Glomerular visceral epithelial cell (primary cell): ENCODE data around the gene CDH4.

ENCODE experiments used
- DNase-seq: peaks from one replicate; pipeline ENCODE4 v3.0.0-alpha.2; 2016; ENCODE audit errors: extremely low spot score

CDH4 gene

GRCh38 chr20:61487346-61487996 lies 235.4 kb downstream of the CDH4 start:
- no peak for DNase-seq

- DNase-seq, result no peak
These were observed 235.9 kb downstream of the CDH4 start for GRCh38 chr20:61487997-61488371.

GRCh38 chr20:61490721-61491120 lies 238.7 kb downstream of the CDH4 start:
- DNase-seq, result no peak

GRCh38 chr20:61492065-61492464 lies 240.0 kb downstream of the CDH4 start:
- no peak for DNase-seq

- no peak for DNase-seq
These were observed 241.8 kb downstream of the CDH4 start for GRCh38 chr20:61493798-61494305.

GRCh38 chr20:61494763-61495575 lies 242.9 kb downstream of the CDH4 start:
- DNase-seq, result no peak

GRCh38 chr20:61497029-61497627 lies 245.1 kb downstream of the CDH4 start:
- DNase-seq, result no peak

- peak; percentile 58 for DNase-seq
These were observed 247.9 kb downstream of the CDH4 start for GRCh38 chr20:61499859-61500554.

GRCh38 chr20:61500791-61501321 lies 248.8 kb downstream of the CDH4 start:
- DNase-seq, result no peak

- no peak for DNase-seq
These were observed 250.4 kb downstream of the CDH4 start for GRCh38 chr20:61502433-61502832.

GRCh38 chr20:61503106-61503505 lies 251.0 kb downstream of the CDH4 start:
- DNase-seq, result no peak

- no peak for DNase-seq
These were observed 253.4 kb downstream of the CDH4 start for GRCh38 chr20:61505508-61505907.

GRCh38 chr20:61507778-61508177 lies 255.7 kb downstream of the CDH4 start:
- no peak for DNase-seq

GRCh38 chr20:61508301-61509096 lies 256.4 kb downstream of the CDH4 start:
- no peak for DNase-seq

- DNase-seq, result no peak
These were observed 258.8 kb downstream of the CDH4 start for GRCh38 chr20:61510778-61511330.

- DNase-seq, result no peak
These were observed 260.4 kb downstream of the CDH4 start for GRCh38 chr20:61512475-61512874.

- no peak for DNase-seq
These were observed 261.3 kb downstream of the CDH4 start for GRCh38 chr20:61513124-61514017.

GRCh38 chr20:61514018-61514365 lies 261.9 kb downstream of the CDH4 start:
- DNase-seq, result peak; percentile 67

GRCh38 chr20:61514396-61514795 lies 262.3 kb downstream of the CDH4 start:
- DNase-seq, result peak; percentile 69
